ENCODE results near the gene GATA2.

The GATA2 gene

DNA sequence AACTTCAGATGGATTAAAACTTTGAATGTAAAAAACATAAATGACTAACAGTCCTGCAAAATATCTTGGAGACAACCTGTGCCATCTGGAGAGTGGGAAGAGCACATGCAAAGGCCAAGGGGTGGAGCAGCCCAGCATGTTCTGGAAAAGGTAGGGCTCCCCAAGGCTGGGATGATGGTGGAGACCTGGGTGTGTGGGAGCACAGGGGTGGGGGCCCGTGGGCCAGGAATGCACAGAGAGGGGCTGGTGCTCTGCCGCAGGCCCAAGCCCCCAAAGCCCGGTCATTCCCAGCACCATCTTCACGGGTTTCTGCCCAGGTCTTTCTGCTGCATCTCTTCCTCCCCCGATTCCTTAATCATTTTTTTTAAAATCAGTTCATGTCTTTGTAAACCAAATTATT is 9.7 kb upstream of the GATA2 start:
- no peak for DNase-seq (ENCODE audit: low read depth)

DNA sequence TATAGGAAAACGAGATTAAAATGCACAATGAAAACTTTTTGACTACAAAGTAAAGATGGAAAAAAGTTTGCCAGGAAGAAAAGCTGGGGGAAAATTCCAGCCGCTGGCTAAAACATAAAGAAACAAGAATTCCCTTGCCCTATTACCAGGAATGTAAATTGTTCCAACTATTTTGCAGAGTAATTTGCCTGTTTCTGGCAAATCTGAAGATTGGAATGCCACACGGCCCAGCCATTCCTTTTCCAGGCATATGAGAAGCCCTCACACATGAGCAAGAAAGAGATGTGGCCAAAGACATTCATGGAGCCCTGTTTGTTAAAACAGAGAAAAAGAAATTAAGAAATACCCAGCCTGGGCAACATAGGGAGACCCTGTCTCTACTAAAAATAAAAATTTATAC is 8.4 kb upstream of the GATA2 start:
- DNase-seq (ENCODE audit: low read depth): no peak

DNA sequence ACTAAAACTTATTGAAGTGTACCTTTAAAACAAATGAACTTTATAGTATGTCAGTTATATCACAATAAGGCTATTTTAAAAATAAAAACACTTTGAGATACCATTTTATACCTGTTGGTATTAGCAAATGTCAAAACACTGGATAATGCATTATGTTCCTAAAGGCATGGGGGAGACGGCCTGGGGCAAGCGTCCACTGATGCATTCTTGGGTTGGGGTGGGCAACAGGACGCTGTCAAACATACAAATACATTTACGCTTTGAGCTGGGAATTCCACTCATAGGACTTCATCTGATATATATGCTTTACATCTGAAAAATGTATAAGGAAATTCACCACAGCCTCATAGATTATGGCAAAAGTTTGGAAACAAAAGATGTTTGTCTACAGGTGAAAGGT is 7.6 kb upstream of the GATA2 start:
- no peak for DNase-seq (ENCODE audit: low read depth)

DNA sequence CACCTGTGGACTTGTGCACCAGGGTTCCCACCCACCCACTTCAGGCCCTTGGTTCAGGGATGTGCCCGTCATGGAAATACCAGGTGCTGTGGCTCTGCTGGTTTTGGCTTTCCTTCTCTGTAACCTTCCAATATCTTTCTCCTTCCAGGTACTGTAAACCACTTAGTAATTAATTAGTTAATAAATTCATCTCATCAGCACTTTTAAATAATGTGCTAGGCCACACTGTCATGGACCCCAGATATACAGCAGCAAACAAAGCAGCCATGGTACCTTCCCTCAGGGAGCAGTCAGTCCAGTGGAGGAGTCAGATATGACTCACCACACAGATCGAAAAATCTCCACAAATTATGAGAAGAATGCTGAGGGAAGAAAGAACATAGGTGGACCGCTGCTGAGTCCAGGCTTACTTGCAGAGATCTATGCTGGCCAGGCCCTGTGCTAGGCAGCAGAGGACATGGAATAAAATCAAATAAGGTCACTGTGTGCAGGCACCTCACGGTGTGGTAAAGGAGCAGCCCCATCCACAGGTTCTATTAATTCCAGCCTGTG is 6.8 kb upstream of the GATA2 start:
- DNase-seq (ENCODE audit: low read depth): no peak

DNA sequence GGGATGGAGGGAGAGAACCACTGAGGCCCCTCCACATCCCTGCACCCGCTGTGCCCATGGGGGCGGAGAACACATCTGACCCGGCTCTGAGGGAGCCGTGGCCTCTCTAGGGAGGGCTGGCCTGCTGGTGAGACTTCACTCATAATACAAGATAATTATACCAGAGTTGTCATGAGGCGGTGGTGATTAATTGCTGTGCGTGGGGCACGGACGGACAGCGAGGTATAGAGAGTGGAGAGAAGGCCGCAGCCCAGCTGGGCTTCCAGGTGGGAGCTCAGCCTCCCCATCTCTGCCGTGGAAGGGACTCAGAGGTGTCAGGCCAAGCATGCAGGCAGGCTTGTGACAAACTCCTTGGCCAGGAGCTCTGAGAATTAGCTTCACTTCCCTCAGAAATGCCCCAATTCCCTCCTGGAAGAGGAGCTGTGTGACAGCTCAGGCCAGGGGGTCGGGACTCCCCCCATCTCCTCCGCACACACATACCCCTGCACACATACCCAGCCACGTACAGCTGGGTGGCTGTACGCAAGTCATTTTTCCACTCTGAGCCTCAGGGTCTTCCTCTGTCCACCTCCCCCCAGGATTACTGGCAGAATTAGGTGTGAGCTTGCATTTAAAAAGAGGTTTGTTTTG is 6.0 kb upstream of the GATA2 start:
- DNase-seq (ENCODE audit: low read depth): no peak

DNA sequence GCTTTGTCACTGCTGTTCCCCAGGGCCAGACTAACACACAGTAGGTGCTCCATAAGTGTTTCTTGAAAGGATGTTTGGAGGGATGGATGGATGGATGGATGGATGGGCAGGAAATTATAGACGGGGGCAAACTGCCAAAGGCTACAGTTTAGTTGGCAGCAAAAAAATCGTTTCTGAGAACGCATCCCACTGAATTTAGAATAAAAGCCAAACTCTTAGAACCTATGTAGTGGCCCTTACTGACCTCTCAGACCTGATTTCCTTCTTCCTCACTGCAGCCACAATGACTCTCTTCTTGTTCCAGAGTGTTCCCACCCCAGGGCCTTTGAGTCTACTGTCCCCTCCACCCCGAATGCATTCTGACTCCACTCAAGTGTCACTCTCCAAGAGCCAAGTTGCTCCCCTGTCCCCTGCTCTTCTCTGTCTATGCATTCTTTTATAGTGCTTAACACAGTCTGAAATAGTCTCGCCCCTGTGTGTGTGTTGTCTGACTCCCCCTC is 5.2 kb upstream of the GATA2 start:
- no peak for DNase-seq (ENCODE audit: low read depth)

DNA sequence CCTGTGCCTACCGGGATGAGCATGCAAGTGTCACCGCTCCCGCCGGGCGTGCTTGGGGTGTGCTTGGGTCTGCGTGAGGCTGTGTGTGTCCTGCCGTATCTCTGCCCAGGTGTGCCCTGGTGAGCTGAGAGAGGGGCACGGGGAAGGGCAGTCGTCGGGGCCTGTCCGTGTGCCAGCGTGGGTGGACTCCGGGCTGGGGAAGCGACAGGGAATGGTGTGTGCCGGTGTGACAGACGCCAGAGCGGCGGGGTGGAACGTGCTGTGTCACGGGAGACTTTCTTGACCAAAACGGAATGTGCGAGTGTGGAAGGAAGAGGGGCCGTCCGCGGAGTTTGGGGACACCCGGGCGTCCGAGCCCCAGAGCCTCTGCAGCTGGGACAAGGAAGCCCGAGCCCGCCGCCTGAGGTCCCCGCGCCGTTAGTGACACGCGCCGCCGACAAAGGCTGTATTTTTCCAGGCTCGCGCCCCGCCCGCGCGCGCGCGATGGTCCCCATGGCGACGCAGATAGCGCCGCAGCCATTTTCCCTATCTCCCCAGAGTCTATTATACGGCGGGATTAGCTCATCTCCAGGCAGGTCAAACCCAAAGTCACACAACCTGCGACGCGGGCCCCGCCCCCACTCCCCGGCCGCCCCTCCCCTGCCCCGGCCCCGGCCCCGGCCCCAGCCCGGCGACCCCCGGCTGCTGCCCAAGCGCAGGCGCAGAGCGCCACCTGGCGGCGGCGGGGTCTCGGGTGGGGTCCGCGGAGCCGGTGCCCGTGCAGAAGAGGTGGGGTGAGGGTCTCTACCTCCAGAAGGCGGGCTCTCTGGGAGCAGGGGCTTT is 4.5 kb upstream of the GATA2 start:
- DNase-seq (ENCODE audit: low read depth): no peak

DNA sequence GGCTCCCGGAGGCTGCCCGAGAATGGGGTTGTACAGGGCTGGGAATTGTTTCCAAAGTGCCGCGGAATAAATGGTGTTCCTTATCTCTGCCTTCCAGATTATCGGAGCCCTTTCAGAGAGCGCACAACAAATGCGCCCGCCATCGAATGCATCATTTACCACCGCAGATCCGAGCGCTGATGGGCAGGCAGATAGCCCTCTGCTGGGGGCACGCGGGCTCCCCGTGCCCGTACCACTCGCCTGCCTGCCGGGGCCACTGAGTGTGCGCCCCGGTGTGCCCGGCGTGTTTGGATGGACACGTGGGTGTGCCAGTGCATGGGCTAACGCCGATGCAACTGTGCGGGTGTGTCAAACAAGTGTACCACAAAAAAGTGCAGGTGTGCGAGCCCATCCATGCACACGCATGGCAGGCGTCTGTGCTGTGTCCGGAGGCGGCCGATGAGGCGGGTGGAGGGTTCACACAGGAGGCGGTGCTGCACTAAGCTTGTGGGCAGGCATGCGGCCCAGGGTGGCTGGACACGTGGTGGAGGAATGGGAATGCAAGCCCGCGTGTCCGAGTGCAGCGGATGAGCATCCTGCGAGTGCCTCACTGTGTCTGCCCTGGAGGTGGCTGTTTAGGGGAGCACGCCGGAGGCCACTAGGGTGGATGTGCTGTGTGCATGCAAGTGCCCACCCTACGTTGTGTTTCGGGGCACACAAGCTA is 3.8 kb upstream of the GATA2 start:
- DNase-seq (ENCODE audit: low read depth): no peak

DNA sequence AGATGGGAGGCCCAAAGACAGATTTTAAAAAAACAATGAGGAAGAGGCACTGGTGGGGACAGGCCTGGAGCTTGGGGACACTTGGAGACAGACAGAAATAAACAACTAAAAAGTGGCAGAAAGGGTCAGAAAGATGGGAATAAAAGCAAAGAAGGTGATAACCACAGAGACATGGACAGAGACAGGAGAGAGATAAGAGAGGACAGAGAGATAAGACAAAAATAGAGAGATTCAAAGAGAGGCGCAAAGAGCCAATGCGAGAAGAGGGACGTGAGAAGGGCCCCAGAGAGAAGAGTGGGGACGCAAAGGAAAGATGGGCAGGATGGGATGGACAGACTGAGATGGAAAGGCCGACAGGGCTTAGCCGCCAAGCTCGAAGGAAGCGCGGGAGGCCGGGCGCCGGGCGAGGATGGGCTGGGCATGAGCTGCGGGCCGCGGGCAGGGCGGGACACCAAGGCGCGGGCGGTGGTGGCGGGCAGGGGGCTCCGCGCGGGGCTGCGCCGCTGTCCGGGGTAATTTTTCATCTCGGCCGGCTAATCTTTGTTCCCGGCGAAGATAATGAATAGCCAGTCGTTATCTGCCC is 3.1 kb upstream of the GATA2 start:
- DNase-seq (ENCODE audit: low read depth): no peak

DNA sequence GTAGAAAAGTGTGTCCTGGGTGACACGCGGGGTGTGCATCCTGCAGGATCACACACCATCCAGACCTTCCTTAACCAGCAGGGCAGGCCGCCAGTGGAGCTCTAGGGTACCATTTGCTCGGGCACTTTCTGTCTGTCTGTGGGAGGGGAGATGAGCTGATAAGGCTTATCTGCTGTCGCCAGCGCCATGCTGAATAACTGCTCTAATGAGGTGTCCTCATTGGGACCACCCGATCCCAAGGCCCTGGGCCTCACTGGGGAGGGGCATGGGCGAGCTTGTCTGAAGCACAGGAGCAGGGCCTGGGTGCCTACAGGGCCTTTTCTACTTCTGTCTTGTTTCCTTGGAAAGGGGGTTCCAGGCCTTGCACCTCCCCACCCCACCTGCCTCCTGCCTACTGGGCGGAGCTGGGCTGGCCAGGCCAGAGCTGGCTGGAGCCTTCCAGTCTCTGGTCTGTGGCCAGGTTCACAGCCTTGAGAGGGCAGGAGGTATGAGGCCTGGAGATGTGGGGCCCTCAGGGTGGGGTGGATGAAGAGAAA is 2.5 kb upstream of the GATA2 start:
- no peak for DNase-seq (ENCODE audit: low read depth)

DNA sequence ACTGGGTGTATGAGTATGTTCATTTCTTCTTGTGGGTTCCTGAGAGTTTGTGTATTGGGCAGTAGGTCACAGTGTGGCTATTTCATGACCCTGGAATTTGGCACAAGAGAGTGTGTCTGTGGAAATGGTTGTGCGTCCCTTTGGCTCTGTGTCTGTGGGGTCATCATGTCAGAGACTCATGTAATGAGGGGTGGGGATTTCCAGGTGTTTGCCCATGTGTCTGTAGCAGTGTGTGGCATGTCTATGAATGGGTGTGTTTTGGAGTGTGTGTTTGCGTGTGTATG is 1.3 kb upstream of the GATA2 start:
- no peak for DNase-seq (ENCODE audit: low read depth)

DNA sequence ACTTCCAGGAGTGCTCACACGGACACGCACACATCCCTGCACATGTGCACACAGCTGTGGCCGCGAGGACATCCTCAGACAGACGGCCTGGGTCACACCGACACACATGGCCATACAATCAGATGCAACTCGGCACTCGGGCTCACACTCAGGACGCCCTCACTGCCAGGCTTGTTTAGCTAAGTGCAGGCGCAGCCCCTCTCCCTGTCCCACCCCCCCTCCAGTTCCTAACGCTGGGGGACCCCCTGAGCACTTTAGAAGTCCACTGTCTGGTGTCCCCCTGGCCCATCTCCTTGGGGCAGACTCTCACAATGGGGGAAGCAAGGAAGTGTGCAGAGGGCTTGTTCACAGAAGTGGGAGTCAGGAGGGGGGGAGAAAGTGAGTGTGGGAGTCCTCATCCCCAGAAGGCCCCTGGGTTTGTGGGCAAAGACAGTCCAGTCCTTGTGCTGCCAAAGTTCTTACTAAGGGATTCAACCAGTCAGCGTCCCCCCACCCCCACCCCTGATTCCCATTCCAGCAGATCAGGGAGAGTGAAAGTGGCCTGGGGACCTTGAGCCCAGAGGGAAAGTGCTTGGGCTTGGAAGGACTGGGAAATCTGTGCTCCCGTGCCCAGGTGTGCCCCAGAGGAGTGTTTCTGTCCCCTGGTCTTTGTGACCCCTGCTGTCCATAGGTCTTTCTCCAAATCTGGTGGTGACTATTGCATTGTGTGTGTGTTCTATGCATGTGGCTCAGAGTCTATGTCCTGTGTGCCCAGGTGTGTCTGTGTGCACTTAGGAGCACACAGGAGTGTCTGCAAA is 767 bp upstream of the GATA2 start:
- no peak for DNase-seq (ENCODE audit: low read depth)

DNA sequence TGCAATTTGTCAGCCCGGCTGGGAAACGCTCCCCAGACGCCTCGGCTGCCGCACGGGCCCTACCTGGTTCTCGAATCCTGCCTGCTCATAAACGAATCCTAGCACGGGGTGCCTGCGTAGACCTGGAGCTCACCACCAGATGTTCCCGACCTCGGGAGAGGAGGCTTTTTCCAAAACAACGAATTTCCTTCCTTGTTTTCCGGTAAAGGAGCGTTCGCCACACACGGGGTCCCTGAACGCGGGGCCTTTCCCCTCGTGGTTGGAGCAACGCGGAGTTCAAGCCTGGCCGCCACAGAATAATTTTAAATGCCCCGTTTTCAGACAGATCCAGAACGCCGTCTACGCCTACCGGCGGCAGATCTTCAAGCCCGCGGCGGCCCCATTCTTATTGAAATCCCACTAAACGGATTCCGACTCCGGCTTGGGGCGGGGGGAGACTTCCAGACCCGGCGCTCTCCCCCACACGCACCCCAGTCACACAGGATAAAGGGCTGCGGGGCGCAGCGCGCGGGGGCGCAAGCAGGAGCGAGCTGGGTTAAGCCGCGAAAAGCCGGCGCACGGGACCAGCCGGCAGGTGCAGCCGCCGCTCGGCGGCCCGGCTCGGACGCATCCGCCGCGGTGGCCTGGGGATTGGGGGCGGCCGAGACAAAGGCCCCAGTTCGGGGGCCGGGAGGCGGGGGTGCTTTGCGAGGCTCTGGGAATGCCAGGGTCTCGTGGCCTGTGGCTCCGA is 895 bp downstream of the GATA2 start:
- DNase-seq (ENCODE audit: low read depth): no peak

DNA sequence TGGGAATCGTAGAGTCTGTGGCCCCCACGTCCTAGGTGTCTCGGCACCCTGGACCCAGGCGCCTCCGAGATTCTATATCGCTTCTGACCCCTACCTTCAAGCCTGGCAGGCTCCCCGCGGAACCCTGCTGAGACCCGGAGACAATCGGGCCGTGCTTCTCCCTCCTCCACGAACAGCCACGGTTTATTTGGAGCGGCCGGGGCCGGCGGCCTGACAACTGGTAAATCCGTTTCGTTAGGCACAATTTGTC is 1.4 kb downstream of the GATA2 start:
- no peak for DNase-seq (ENCODE audit: low read depth)

DNA sequence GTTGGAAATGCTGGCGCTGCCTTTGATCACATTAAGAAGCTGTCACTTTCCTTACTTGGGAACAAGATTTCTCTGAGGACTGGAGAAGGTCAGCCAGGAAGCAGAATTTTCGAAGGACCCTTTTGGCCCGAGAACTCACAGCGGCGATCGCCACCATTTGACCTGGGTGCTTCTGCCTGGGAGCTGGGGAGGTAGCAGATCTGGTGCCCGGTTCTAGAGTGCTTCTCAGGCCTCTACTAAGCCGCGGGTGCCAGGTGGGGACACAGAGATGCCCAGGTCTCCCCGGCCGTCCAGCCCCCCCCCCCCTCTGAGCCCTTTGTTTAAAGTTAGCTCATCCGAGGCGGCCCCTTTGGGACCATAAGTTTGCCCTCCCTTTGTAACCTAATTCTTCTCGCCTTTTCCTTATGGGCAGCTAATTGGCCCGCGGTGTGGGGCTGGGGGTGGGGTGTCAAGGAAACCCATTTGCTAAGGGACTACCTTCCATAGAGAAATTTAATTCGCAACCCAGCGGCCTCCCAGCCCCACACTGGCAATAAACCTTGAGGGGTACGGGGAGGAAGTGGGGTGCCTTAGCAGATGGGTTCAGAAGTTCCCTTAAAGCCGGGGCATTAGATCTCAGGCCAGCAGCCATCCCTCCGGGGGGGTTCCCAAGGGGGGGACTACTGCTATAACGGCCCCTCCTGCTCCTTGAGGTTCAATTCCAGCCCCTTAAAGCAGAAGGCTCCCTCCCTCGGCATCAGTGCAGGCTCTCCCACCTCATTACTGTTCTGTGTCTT is 1.9 kb downstream of the GATA2 start:
- DNase-seq (ENCODE audit: low read depth): no peak

DNA sequence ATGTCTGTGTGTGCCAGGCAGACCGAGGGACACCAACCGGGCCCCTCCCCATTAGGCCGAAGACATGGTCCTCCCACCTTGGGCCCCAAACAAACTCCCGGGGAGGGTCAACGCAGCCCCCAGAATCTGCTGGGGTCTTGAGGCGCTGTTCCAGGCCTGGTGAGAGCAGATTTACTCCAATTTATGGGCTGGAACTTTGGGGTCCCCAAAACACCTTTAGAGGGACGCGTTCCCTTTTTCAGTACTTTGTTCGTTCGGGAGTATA is 2.4 kb downstream of the GATA2 start:
- no peak for DNase-seq (ENCODE audit: low read depth)

DNA sequence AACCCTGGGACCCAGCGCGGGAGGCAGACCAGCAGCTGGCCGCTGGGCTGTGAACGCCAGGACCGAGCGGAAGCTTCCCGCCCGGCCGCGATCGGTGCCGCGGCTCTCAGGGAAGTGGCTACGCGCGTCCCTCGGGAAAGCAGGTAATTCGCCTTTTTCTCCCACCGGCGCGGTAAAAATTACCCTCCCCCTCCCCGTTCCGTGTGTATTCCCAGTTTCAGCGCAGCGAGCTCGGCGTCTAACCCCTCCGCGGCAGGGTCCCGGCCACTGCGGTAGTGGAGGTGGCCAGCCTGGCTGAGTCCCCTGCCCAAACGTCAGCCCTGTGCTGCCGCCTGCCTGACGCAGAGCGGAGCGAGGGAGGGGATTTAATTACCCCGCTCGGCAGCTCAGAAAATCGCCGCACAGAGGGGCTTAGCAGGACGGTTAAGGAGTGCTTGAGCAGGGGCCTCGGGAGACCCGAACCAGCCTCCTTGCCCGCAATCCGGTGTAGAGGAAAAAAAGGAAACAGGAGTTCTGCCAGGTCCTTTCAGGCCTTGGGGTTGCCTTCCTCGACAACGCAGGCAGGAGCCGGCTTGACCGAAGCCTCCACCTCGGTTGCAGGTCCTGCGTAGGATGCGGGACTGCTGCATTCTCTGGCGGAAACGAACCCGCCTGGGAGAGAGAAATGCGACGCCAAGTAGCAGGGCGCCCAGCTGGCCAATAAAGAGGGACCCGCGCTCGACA is 2.9 kb downstream of the GATA2 start:
- no peak for DNase-seq (ENCODE audit: low read depth)

DNA sequence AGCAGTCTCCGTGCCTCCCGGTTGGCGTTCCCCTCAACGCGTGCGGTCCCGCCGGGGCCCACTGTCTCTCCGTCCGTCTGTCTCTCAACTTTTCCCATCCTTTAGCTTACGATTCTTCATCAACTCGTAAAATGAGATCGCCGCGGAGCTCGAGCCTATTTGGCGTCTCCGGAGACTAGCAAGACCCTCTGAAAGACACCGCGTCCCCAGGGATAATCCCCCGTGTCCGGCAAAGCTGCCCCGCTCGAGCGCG is 3.4 kb downstream of the GATA2 start:
- no peak for DNase-seq (ENCODE audit: low read depth)

DNA sequence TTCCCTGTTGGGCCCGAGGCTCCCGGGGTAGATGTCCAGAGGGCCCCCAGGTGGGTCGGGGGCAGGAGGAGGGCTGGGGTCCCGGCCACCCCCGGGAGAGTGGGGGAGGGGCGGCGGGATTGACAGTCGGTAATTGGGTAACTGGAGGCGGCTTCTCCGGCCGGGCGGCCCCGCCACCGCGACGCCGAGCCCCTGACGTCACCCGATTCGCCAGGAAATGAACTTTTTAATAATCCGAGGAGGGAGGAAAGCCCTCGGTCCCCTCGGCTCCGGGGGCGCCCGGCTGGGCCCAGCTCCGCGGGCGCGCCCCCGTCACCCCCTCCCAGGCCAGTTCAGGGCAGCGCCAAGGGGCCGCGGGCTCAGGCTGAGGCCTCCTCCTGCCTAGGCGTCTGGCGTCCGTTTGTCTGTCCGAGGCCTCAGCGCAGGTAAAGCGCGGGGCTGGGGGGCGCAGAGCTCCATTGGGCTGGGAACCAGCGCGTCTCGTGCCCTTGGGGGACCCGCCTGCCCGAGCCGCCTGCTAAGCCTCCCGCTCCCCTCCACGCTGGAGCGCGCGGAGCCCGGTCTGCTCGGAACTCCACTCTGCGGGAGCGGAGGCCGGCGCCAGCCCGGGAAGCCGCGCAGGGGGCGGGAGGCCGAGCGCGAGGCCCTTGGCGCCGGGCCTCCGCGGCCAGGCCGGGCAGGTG is 3.9 kb downstream of the GATA2 start:
- no peak for DNase-seq (ENCODE audit: low read depth)

DNA sequence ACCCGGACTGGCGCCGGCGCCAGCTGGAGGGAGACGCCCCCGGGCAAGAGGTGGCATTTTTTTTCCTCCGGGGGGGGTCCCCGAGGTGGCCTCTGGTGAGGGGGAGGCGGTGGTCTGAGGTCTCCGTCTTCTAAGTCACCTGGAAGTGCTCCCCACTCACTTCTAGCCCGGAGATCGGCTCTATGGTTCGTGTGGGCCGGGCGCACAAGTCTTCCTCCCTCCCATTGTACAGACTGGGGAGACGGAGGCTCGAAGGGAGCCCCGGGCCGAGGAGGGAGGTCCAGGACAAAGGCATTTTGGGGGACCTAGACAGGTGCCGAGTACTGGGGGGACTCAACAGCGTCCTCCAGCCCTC is 4.4 kb downstream of the GATA2 start:
- no peak for DNase-seq (ENCODE audit: low read depth)

Measured in stromal cell of bone marrow (primary cell).